ENCODE data around the gene CARS2.

Gene CARS2

DNA sequence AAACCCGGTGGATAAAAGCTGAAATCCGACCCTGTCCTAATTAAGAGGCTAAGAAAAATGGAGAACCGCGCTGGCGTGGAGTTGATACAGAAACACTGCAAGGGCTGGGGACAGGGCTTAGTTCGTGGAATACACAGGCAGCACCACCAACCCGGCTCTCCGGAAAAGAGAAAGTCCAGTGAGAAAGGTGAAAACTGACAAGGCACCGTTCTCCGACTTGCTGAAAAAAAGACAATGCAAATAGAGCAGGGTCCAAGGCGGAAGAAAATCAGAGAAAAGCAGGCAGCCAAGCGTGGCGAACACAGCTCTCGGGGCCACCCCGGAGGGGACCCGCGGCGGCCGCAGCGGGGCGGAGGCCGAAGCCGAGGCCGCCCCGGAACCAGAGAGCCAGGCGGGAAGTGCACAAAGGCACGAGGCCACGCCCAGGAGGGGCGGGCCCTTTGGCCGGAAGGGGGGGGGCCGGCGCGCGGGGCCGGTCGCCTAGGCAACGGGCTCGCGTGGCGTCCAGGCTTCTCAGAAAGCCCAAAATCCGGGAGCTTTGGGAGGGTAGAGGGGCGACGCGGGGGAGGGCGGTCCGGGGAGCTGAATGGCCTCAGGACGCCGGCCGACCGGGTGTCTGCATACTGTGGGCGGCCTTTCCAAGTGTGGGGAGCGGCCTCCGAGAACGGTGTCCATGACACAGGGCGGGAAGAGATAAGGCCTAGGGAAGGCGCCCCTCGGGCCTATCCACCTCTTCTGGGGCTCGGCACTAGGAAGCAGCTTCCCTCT, 6.3 kb upstream of the CARS2 start (continued):
- TF ChIP-seq, protein P1, sequence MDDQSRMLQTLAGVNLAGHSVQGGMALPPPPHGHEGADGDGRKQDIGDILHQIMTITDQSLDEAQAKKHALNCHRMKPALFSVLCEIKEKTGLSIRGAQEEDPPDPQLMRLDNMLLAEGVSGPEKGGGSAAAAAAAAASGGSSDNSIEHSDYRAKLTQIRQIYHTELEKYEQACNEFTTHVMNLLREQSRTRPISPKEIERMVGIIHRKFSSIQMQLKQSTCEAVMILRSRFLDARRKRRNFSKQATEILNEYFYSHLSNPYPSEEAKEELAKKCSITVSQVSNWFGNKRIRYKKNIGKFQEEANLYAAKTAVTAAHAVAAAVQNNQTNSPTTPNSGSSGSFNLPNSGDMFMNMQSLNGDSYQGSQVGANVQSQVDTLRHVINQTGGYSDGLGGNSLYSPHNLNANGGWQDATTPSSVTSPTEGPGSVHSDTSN (CRISPR knock-in tag; IDR thresholded peaks at IDR 0.05) = 0 out of 2 replicates have a peak, but pooled peaks have one; percentile 19

DNA sequence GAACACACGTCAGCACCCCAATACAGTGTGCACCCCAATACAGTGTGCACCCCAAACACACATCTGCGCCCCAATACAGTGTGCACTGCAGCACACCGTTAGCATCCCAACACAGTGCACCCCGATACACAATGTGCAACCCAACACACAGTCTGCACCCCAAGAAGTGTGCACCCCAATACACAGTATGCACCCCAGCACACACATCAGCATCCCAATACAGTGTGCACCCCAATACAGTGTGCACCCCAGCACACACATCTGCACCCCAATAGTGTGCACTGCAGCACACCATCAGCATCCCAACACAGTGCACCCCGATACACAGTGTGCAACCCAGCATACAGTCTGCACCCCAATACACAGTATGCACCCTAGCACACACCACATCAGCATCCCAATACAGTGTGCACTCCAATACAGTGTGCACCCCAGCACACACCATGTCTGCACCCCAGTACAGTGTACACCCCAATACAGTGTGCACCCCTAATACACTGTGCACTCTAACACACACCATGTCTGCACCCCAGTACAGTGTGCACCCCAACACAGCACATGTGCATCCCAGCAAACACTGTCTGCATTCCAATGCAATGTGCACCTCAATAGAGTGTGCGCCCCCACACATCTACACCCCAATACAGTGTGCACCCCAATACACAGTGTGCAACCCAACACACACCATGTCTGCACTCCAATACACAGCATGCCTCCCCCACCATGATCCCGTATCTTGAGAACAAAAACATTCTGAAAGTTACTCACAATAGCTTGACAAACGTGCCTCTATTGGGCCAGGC, 855 bp upstream of the CARS2 start:
- CTCF ChIA-PET = no interaction called here
- Histone ChIP-seq H3K36me3 (ENCODE audit: control insufficient read depth in 2 of 2, insufficient read depth in 1 of 2, low read length in 2 of 2) (peaks cover 0 to 17% of the 10 kb centered on the region in 2 experiments; a peak in 1 of 3 replicates), H3K4me1 (ENCODE audit: control insufficient read depth, insufficient read depth, low read length) (peaks cover 3% of the 10 kb centered on the region; the same call in 1 of the 2 replicates), H3K4me3 (ENCODE audit: low read depth, low read length) (peak overlapping the region; percentile 40), H3K9me3 (ENCODE audit: control insufficient read depth, insufficient read depth, low read depth, low read length) (no peaks in the 10 kb centered on the region), H3K27ac (ENCODE audit: extremely low read depth, low read depth, low read length) (no peak overlapping the region)
- POLR2A ChIA-PET = interaction anchor here (2.8 kb wide), 1 partner anchor 9 kb away, joined by 35 read pairs; no protein-coding TSS in a partner anchor
- TF ChIP-seq SP7 (tag by site-specific recombination; IDR thresholded peaks at IDR 0.05) (no peak), SALL2 (tag by site-specific recombination; IDR thresholded peaks at IDR 0.05; ENCODE audit: borderline replicate concordance) (no peak), ZNF121 (tag by site-specific recombination; IDR thresholded peaks at IDR 0.05) (no peak), ZNF621 (tag by site-specific recombination; IDR thresholded peaks at IDR 0.05) (no peak), ZNF335 (tag by site-specific recombination; conservative IDR thresholded peaks at IDR 0.05) (no peak), ZNF530 (tag by site-specific recombination; IDR thresholded peaks at IDR 0.05; ENCODE audit: low read depth) (no peak), ZBTB48 (tag by site-specific recombination; IDR thresholded peaks at IDR 0.05) (no peak), ZNF624 (tag by site-specific recombination; IDR thresholded peaks at IDR 0.05) (no peak), ZNF571 (tag by site-specific recombination; IDR thresholded peaks at IDR 0.05) (no peak), ZNF175 (tag by site-specific recombination; IDR thresholded peaks at IDR 0.05) (no peak), MZF1 (tag by site-specific recombination; IDR thresholded peaks at IDR 0.05; ENCODE audit: borderline replicate concordance) (no peak), GLIS2 (tag by site-specific recombination; IDR thresholded peaks at IDR 0.05) (no peak), ZNF174 (tag by site-specific recombination; IDR thresholded peaks at IDR 0.05) (no peak), ZNF221 (tag by site-specific recombination; IDR thresholded peaks at IDR 0.05; ENCODE audit: borderline replicate concordance) (no peak), EGR2 (tag by site-specific recombination; IDR thresholded peaks at IDR 0.05; ENCODE audit: low read depth) (no peak), ZNF610 (tag by site-specific recombination; IDR thresholded peaks at IDR 0.05; ENCODE audit: borderline replicate concordance) (no peak), ZNF2 (tag by site-specific recombination; IDR thresholded peaks at IDR 0.05) (no peak; the same call in 1 of the 2 replicates), ZFP41 (tag by site-specific recombination; IDR thresholded peaks at IDR 0.05; ENCODE audit: borderline replicate concordance) (no peak), BCL11B (tag by site-specific recombination; IDR thresholded peaks at IDR 0.05; ENCODE audit: low read depth) (no peak), REPIN1 (tag by site-specific recombination; IDR thresholded peaks at IDR 0.05; ENCODE audit: low read depth) (no peak), GLI4 (tag by site-specific recombination; IDR thresholded peaks at IDR 0.05) (peak; percentile 83; the same call in 1 of the 2 replicates), ZNF248 (tag by site-specific recombination; IDR thresholded peaks at IDR 0.05) (no peak)
- TF ChIP-seq, protein P2, sequence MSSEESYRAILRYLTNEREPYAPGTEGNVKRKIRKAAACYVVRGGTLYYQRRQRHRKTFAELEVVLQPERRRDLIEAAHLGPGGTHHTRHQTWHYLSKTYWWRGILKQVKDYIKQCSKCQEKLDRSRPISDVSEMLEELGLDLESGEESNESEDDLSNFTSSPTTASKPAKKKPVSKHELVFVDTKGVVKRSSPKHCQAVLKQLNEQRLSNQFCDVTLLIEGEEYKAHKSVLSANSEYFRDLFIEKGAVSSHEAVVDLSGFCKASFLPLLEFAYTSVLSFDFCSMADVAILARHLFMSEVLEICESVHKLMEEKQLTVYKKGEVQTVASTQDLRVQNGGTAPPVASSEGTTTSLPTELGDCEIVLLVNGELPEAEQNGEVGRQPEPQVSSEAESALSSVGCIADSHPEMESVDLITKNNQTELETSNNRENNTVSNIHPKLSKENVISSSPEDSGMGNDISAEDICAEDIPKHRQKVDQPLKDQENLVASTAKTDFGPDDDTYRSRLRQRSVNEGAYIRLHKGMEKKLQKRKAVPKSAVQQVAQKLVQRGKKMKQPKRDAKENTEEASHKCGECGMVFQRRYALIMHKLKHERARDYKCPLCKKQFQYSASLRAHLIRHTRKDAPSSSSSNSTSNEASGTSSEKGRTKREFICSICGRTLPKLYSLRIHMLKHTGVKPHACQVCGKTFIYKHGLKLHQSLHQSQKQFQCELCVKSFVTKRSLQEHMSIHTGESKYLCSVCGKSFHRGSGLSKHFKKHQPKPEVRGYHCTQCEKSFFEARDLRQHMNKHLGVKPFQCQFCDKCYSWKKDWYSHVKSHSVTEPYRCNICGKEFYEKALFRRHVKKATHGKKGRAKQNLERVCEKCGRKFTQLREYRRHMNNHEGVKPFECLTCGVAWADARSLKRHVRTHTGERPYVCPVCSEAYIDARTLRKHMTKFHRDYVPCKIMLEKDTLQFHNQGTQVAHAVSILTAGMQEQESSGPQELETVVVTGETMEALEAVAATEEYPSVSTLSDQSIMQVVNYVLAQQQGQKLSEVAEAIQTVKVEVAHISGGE (tag by site-specific recombination; conservative IDR thresholded peaks at IDR 0.05; ENCODE audit: low read depth) = no peak
- TF ChIP-seq, protein P3, sequence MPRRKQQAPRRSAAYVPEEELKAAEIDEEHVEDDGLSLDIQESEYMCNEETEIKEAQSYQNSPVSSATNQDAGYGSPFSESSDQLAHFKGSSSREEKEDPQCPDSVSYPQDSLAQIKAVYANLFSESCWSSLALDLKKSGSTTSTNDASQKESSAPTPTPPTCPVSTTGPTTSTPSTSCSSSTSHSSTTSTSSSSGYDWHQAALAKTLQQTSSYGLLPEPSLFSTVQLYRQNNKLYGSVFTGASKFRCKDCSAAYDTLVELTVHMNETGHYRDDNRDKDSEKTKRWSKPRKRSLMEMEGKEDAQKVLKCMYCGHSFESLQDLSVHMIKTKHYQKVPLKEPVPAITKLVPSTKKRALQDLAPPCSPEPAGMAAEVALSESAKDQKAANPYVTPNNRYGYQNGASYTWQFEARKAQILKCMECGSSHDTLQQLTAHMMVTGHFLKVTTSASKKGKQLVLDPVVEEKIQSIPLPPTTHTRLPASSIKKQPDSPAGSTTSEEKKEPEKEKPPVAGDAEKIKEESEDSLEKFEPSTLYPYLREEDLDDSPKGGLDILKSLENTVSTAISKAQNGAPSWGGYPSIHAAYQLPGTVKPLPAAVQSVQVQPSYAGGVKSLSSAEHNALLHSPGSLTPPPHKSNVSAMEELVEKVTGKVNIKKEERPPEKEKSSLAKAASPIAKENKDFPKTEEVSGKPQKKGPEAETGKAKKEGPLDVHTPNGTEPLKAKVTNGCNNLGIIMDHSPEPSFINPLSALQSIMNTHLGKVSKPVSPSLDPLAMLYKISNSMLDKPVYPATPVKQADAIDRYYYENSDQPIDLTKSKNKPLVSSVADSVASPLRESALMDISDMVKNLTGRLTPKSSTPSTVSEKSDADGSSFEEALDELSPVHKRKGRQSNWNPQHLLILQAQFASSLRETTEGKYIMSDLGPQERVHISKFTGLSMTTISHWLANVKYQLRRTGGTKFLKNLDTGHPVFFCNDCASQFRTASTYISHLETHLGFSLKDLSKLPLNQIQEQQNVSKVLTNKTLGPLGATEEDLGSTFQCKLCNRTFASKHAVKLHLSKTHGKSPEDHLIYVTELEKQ (tag by site-specific recombination; IDR thresholded peaks at IDR 0.05; ENCODE audit: borderline replicate concordance) = no peak
- TF ChIP-seq, protein P4, sequence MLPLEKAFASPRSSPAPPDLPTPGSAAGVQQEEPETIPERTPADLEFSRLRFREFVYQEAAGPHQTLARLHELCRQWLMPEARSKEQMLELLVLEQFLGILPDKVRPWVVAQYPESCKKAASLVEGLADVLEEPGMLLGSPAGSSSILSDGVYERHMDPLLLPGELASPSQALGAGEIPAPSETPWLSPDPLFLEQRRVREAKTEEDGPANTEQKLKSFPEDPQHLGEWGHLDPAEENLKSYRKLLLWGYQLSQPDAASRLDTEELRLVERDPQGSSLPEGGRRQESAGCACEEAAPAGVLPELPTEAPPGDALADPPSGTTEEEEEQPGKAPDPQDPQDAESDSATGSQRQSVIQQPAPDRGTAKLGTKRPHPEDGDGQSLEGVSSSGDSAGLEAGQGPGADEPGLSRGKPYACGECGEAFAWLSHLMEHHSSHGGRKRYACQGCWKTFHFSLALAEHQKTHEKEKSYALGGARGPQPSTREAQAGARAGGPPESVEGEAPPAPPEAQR (tag by site-specific recombination; IDR thresholded peaks at IDR 0.05) = no peak

All from HEK293 (cell line).